Right lobe of liver (tissue), 4 donors: ENCODE data around the gene DPP7.

Experiments
- POLR2A ChIP-seq: fragments of 450-650 bp; IDR thresholded peaks from one replicate; pipeline ENCODE4 v1.6.1; 2017; ENCODE audit warnings: antibody characterized with exemption, mild to moderate bottlenecking
- TF ChIP-seq, protein P1 (sequence below), 4 donors: fragments of 200-600 bp in 3 of 4; fragments of 450-650 bp in 1 of 4; IDR thresholded peaks; one replicate each; pipeline versions ENCODE4 v1.5.1 to v1.8.0; 2016 to 2022; ENCODE audit warnings: antibody characterized with exemption in 4 of 4, mild to moderate bottlenecking in 2 of 4
- donor health status: DM: no; HTN: no; CAD: no.
- donor health status: DM: no; HTN: no; CAD: no.
- donor health status: DM: no; HTN: yes; CAD: no.

DNA sequence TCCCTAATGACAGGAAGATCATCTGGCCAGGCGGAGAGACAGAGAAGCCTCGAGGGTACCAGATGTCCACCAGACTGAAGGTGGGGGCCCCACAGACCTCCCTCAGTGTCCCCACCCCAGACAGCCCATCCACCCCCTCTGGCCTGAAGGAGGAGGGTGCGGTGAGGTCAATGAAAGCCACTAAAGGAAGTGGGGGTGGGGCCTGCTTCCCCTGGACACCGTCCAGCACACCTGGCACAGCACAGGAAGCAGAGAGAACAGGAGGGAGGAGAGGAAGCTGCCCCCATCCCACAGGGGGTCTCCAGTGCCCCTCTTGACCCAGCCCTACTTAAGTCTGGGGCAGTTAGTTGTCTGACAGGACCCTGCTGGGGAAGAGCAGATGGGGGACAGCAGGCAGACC is 44.1 kb upstream of the DPP7 start:
- TF ChIP-seq, protein P1, sequence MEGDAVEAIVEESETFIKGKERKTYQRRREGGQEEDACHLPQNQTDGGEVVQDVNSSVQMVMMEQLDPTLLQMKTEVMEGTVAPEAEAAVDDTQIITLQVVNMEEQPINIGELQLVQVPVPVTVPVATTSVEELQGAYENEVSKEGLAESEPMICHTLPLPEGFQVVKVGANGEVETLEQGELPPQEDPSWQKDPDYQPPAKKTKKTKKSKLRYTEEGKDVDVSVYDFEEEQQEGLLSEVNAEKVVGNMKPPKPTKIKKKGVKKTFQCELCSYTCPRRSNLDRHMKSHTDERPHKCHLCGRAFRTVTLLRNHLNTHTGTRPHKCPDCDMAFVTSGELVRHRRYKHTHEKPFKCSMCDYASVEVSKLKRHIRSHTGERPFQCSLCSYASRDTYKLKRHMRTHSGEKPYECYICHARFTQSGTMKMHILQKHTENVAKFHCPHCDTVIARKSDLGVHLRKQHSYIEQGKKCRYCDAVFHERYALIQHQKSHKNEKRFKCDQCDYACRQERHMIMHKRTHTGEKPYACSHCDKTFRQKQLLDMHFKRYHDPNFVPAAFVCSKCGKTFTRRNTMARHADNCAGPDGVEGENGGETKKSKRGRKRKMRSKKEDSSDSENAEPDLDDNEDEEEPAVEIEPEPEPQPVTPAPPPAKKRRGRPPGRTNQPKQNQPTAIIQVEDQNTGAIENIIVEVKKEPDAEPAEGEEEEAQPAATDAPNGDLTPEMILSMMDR (IDR thresholded peaks at IDR 0.05), result no peak
- TF ChIP-seq POLR2A, result no peak
